GM23338 (cell line): ENCODE results near the gene FAM53B. TPM values are rescaled to one million over a fixed set of nuclear protein-coding genes. Genes with fewer than 3 reads are reported as not detected.

ENCODE experiments used
- ATAC-seq: fragments of 200-7000 bp; cut with Tn5 transposase; 3 replicates; pipeline ENCODE4 v1.9.1; 2020
- DNase-seq: peaks from one replicate; pipeline ENCODE4 v3.0.0-alpha.2; 2015; ENCODE audit warnings: low spot score
- H2AFZ ChIP-seq: fragments of 200-600 bp; sonication (generic); 2 replicates; pipeline ENCODE4 v1.8.0; 2016; ENCODE audit warnings: antibody characterized with exemption, mild to moderate bottlenecking, moderate library complexity
- H3F3A ChIP-seq: fragments of 200-600 bp; sonication (generic); replicated peaks from 2 replicates; pipeline ENCODE4 v1.8.0; 2017; ENCODE audit warnings: antibody characterized with exemption, mixed run types, low read depth
- H3K27ac ChIP-seq: fragments of 200-600 bp; sonication (generic); 2 replicates; pipeline ENCODE4 v1.6.1; 2016; ENCODE audit warnings: low read depth
- H3K27me3 ChIP-seq: fragments of 200-600 bp; sonication (generic); 2 replicates; pipeline ENCODE4 v1.8.0; 2016; ENCODE audit warnings: mild to moderate bottlenecking, mixed run types, moderate library complexity; ENCODE audit not compliant: insufficient read depth
- H3K36me3 ChIP-seq: fragments of 200-600 bp; sonication (generic); 2 replicates; pipeline ENCODE4 v1.8.0; 2016; ENCODE audit warnings: mild to moderate bottlenecking; ENCODE audit not compliant: insufficient read depth
- H3K4me1 ChIP-seq: fragments of 200-600 bp; sonication (generic); 2 replicates; pipeline ENCODE4 v1.8.0; 2016; ENCODE audit warnings: mild to moderate bottlenecking, moderate library complexity; ENCODE audit not compliant: insufficient read depth
- H3K4me2 ChIP-seq: fragments of 200-600 bp; sonication (generic); 2 replicates; pipeline ENCODE4 v1.7.1; 2017; ENCODE audit warnings: mixed run types
- H3K4me3 ChIP-seq: fragments of 200-600 bp; sonication (generic); 2 replicates; pipeline ENCODE4 v1.6.1; 2016; ENCODE audit warnings: mixed run types
- H3K79me2 ChIP-seq: fragments of 200-600 bp; sonication (generic); replicated peaks from 2 replicates; pipeline ENCODE4 v1.8.0; 2017; ENCODE audit warnings: mild to moderate bottlenecking; ENCODE audit not compliant: insufficient read depth
- H3K9me2 ChIP-seq: fragments of 200-600 bp; sonication (generic); 2 replicates; pipeline ENCODE4 v1.8.0; 2017; ENCODE audit not compliant: insufficient read depth
- H4K20me1 ChIP-seq: fragments of 200-600 bp; sonication (generic); replicated peaks from 2 replicates; pipeline ENCODE4 v1.8.0; 2017; ENCODE audit warnings: mild to moderate bottlenecking; ENCODE audit not compliant: insufficient read depth
- H3K27ac Mint-ChIP-seq: 2 replicates; pipeline ENCODE4 v1.8.0; 2020; ENCODE audit warnings: inconsistent platforms, mild to moderate bottlenecking, moderate library complexity, mixed read lengths
- H3K27me3 Mint-ChIP-seq: 3 replicates; pipeline ENCODE4 v1.8.0; 2022; ENCODE audit warnings: low read depth, mild to moderate bottlenecking, moderate library complexity, mixed read lengths, inconsistent platforms; ENCODE audit not compliant: insufficient read depth, poor library complexity
- H3K36me3 Mint-ChIP-seq: 3 replicates; pipeline ENCODE4 v1.8.0; 2021; ENCODE audit warnings: low read depth, mild to moderate bottlenecking, inconsistent platforms, moderate library complexity, mixed read lengths
- H3K4me1 Mint-ChIP-seq: 3 replicates; pipeline ENCODE4 v1.8.0; 2020; ENCODE audit warnings: mild to moderate bottlenecking, inconsistent platforms, mixed read lengths
- H3K4me3 Mint-ChIP-seq: 3 replicates; pipeline ENCODE4 v1.8.0; 2021; ENCODE audit warnings: moderate library complexity, mild to moderate bottlenecking, inconsistent platforms, mixed read lengths
- H3K9me3 Mint-ChIP-seq: 3 replicates; pipeline ENCODE4 v1.8.0; 2020; ENCODE audit warnings: moderate library complexity, mild to moderate bottlenecking, inconsistent platforms, mixed read lengths
- CTCF ChIP-seq, 2 experiments: fragments of 200-600 bp in 1 of 2; sonication (generic) in 1 of 2; conservative IDR thresholded peaks; 2 replicates each; pipeline versions ENCODE4 v1.5.1 to v1.6.1; 2016 to 2017; ENCODE audit warnings: antibody characterized with exemption in 2 of 2, low read depth in 2 of 2, mild to moderate bottlenecking in 2 of 2, moderate library complexity in 1 of 2
- EZH2phosphoT487 ChIP-seq: fragments of 200-600 bp; sonication (generic); IDR thresholded peaks from one replicate; pipeline ENCODE4 v1.8.1; 2018; ENCODE audit warnings: antibody characterized with exemption; ENCODE audit not compliant: unreplicated experiment
- NANOG ChIP-seq: IDR thresholded peaks from 2 replicates; pipeline ENCODE4 v1.6.1; 2016; ENCODE audit warnings: antibody characterized with exemption, borderline replicate concordance
- POLR2AphosphoS5 ChIP-seq: IDR thresholded peaks from 2 replicates; pipeline ENCODE4 v1.6.1; 2016; ENCODE audit warnings: antibody characterized with exemption, low read depth
- STAT1 ChIP-seq: IDR thresholded peaks from one replicate; pipeline ENCODE4 v1.6.1; 2016; ENCODE audit warnings: antibody characterized with exemption; ENCODE audit not compliant: unreplicated experiment
- ZNF331 ChIP-seq: fragments of 250-450 bp; sonication (Bioruptor Pico); IDR thresholded peaks from 2 replicates; pipeline ENCODE4 v1.5.0; 2020; ENCODE audit warnings: low read depth, mild to moderate bottlenecking, moderate library complexity
- ZNF462 ChIP-seq: fragments of 250-450 bp; sonication (Bioruptor Pico); IDR thresholded peaks from 2 replicates; pipeline ENCODE4 v1.5.0; 2020; ENCODE audit warnings: mild to moderate bottlenecking, moderate library complexity
- polyA plus RNA-seq: library from polyadenylated mRNA; unstranded; fragments of >200 nt; fragmentation: Nextera tagmentation; extraction: Ambion mirVana; gene quantifications from 2 replicates; pipeline ENCODE4 v1.2.1, GENCODE V29; 2016
- total RNA-seq: library from RNA; depleted of rRNA; stranded (reverse); fragments of >200 nt; shearing (Covaris generic); gene quantifications from 2 replicates; pipeline ENCODE4 v1.2.3, GENCODE V29; 2014
- TF ChIP-seq, protein P1 (sequence below): IDR thresholded peaks from 2 replicates; pipeline ENCODE4 v1.6.1; 2016; ENCODE audit warnings: antibody characterized with exemption
- TF ChIP-seq, protein P2 (sequence below): IDR thresholded peaks from one replicate; pipeline ENCODE4 v1.6.1; 2018; ENCODE audit warnings: antibody characterized with exemption; ENCODE audit not compliant: unreplicated experiment

FAM53B gene
- total and polyA plus RNA-seq, 2 experiments from 2014 or later = 3.0 to 20.3 TPM

DNA sequence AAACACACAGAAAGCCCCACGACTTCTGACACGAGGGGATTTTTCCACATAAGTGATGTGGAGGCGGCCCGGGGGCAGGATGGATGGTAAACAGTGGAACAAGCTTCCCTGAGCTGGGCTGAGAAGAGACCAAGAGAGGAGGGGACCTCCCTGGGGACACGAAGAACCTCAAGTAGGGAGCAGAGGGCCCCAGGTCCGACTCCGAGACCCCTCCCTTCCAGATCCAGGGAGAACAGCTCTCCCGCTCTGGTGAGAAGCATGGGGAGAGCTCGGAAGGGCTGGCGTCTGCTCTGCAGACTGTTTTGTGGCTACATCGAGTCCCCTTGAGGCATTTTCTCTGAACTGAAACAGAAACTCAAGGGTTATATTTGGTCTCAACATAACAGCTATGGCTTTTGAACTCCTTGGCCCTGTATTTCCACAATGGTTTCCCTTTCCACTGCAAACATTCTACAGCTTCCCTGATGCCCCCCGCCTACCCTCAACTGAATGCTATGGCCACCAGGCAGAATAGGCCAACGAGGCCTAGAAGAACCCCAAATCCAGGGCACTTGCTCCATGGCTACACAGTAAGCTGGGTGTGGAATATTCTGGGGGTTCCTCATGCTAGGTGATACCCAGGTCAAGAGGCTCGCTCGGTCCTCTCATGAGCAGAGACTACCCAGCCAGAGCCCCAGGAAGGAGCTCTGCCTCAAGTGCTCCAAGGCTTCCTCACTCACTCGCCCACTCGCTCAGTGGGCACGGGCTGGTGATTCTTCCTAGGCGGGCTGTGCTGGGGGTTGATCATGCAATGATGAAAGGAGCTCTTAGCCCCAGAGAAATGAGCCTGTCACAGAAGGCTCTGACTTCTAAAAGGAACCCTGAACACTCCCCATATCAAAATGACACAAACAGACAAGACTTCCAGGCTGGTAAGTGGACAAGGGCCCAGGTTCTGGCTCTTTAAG, 47.5 kb downstream of the FAM53B start:
- no peak overlapping the region for H2AFZ ChIP-seq
- no peaks in the 10 kb centered on the region for H3K36me3 ChIP-seq
- Mint-ChIP-seq H3K27ac (peak overlapping the region; percentile 52; the same call in 1 of the 2 replicates), H3K9me3 (no peaks in the 10 kb centered on the region), H3K4me3 (no peak overlapping the region), H3K36me3 (peaks cover 4% of the 10 kb centered on the region; the same call in 2 of the 3 replicates), H3K4me1 (peaks cover 20% of the 10 kb centered on the region), H3K27me3 (peaks cover 4% of the 10 kb centered on the region)
- TF ChIP-seq STAT1 (no peak), EZH2phosphoT487 (no peak), POLR2AphosphoS5 (no peak), ZNF462 (CRISPR knock-in tag) (no peak), NANOG (no peak), CTCF (conservative IDR thresholded peaks at IDR 0.05; ENCODE audit: low read depth in 2 of 2) (no peak), ZNF331 (CRISPR knock-in tag) (no peak)
- TF ChIP-seq, protein P1, sequence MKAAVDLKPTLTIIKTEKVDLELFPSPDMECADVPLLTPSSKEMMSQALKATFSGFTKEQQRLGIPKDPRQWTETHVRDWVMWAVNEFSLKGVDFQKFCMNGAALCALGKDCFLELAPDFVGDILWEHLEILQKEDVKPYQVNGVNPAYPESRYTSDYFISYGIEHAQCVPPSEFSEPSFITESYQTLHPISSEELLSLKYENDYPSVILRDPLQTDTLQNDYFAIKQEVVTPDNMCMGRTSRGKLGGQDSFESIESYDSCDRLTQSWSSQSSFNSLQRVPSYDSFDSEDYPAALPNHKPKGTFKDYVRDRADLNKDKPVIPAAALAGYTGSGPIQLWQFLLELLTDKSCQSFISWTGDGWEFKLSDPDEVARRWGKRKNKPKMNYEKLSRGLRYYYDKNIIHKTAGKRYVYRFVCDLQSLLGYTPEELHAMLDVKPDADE = no peak
- TF ChIP-seq, protein P2, sequence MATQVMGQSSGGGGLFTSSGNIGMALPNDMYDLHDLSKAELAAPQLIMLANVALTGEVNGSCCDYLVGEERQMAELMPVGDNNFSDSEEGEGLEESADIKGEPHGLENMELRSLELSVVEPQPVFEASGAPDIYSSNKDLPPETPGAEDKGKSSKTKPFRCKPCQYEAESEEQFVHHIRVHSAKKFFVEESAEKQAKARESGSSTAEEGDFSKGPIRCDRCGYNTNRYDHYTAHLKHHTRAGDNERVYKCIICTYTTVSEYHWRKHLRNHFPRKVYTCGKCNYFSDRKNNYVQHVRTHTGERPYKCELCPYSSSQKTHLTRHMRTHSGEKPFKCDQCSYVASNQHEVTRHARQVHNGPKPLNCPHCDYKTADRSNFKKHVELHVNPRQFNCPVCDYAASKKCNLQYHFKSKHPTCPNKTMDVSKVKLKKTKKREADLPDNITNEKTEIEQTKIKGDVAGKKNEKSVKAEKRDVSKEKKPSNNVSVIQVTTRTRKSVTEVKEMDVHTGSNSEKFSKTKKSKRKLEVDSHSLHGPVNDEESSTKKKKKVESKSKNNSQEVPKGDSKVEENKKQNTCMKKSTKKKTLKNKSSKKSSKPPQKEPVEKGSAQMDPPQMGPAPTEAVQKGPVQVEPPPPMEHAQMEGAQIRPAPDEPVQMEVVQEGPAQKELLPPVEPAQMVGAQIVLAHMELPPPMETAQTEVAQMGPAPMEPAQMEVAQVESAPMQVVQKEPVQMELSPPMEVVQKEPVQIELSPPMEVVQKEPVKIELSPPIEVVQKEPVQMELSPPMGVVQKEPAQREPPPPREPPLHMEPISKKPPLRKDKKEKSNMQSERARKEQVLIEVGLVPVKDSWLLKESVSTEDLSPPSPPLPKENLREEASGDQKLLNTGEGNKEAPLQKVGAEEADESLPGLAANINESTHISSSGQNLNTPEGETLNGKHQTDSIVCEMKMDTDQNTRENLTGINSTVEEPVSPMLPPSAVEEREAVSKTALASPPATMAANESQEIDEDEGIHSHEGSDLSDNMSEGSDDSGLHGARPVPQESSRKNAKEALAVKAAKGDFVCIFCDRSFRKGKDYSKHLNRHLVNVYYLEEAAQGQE = no peak
- no peaks in the 10 kb centered on the region for H3K27me3 ChIP-seq
- DNase-seq = no peak
- ATAC-seq = no peak
- H3K9me2 ChIP-seq = no peaks in the 10 kb centered on the region
- no peak overlapping the region for H3K4me3 ChIP-seq
- H3K4me1 ChIP-seq = no peaks in the 10 kb centered on the region
- H3K79me2 ChIP-seq = no peaks in the 10 kb centered on the region
- no peaks in the 10 kb centered on the region; the same call in 1 of the 2 replicates for H4K20me1 ChIP-seq
- H3K4me2 ChIP-seq = no peak overlapping the region
- no peak overlapping the region for H3K27ac ChIP-seq
- no peaks in the 10 kb centered on the region for H3F3A ChIP-seq
